K562 (cell line): ENCODE results near the gene RNF32. TPM values are rescaled to one million over a fixed set of nuclear protein-coding genes. Genes with fewer than 3 reads are reported as not detected.

Experiments
- CBFB ChIP-seq: sonication (generic); formaldehyde crosslinking; IDR thresholded peaks from 2 replicates; pipeline ENCODE4 v1.4.0; 2020; ENCODE audit warnings: mild to moderate bottlenecking, missing genetic modification reagents
- DDX20 ChIP-seq: fragments of 450-650 bp; IDR thresholded peaks from 2 replicates; pipeline ENCODE4 v1.6.1; 2016; ENCODE audit warnings: missing genetic modification characterization, low read depth, mild to moderate bottlenecking, missing compliant biosample characterization, moderate library complexity
- EZH2 ChIP-seq: IDR thresholded peaks from 2 replicates; pipeline ENCODE4 v1.6.1; 2012; ENCODE audit warnings: low read depth, mild to moderate bottlenecking, inconsistent platforms, low read length, borderline replicate concordance
- FUS ChIP-seq: fragments of 200-400 bp; formaldehyde crosslinking; optimal IDR thresholded peaks from 2 replicates; pipeline ENCODE3; 2017; ENCODE audit warnings: low read depth, low read length
- HDAC2 ChIP-seq: fragments of 450-650 bp; IDR thresholded peaks from 2 replicates; pipeline ENCODE4 v1.6.1; 2016; ENCODE audit warnings: mild to moderate bottlenecking
- MEF2A ChIP-seq: IDR thresholded peaks from 2 replicates; pipeline ENCODE4 v1.6.1; 2011; ENCODE audit warnings: low read depth, mild to moderate bottlenecking, low read length, moderate library complexity; ENCODE audit not compliant: control insufficient read depth
- NFE2L1 ChIP-seq: fragments of 450-650 bp; IDR thresholded peaks from 2 replicates; pipeline ENCODE4 v1.6.1; 2016; ENCODE audit warnings: missing genetic modification characterization, low read depth, mild to moderate bottlenecking, missing compliant biosample characterization, moderate library complexity, borderline replicate concordance
- RBM17 ChIP-seq: fragments of 200-400 bp; formaldehyde crosslinking; IDR thresholded peaks from 2 replicates; pipeline ENCODE4 v1.6.1; 2017; ENCODE audit warnings: low read depth, mild to moderate bottlenecking, low read length, borderline replicate concordance
- RFX1 ChIP-seq: fragments of 450-650 bp; IDR thresholded peaks from 2 replicates; pipeline ENCODE4 v1.6.1; 2016; ENCODE audit warnings: mild to moderate bottlenecking, moderate library complexity
- SMARCA5 ChIP-seq: fragments of 450-650 bp; IDR thresholded peaks from 2 replicates; pipeline ENCODE4 v1.6.1; 2016
- STAT5A ChIP-seq: IDR thresholded peaks from 2 replicates; pipeline ENCODE4 v1.6.1; 2012; ENCODE audit warnings: low read length, inconsistent platforms, borderline replicate concordance
- ZNF174 ChIP-seq: fragments of 250-450 bp; sonication (Bioruptor Pico); IDR thresholded peaks from 2 replicates; pipeline ENCODE4 v1.4.0; 2020; ENCODE audit warnings: mild to moderate bottlenecking
- ZNF239 ChIP-seq: fragments of 250-450 bp; sonication (Bioruptor Pico); IDR thresholded peaks from 2 replicates; pipeline ENCODE4 v1.4.0; 2020; ENCODE audit warnings: mild to moderate bottlenecking
- polyA plus RNA-seq, 8 experiments: library from polyadenylated mRNA; depleted of rRNA in 4 of 8; stranded (reverse) in 5 of 8; unstranded in 3 of 8; fragments of >200 nt; fragmentation: Nextera tagmentation in 2 of 8; fragmentation: Illumina TruSeq in 1 of 8; extraction: Ambion mirVana in 2 of 8; extraction: Trizol in 1 of 8; gene quantifications; 2 replicates each; pipeline versions ENCODE4 v1.2.1 to v1.2.3, GENCODE V29; 2011 to 2014; ENCODE audit warnings: inconsistent platforms in 1 of 8, missing spikeins in 1 of 8
- total RNA-seq, 7 experiments: library from RNA; depleted of rRNA in 6 of 7; stranded (reverse); fragments of >200 nt in 6 of 7; fragmentation: Illumina TruSeq in 2 of 7; extraction: Trizol in 2 of 7; gene quantifications; 2 replicates each; pipeline versions ENCODE4 v1.2.1 to v1.2.3, GENCODE V29; 2011 to 2021; ENCODE audit warnings: low replicate concordance in 1 of 7
- TF ChIP-seq, protein P1 (sequence below): sonication (generic); formaldehyde crosslinking; IDR thresholded peaks from 2 replicates; pipeline ENCODE4 v1.8.0; 2022; ENCODE audit warnings: mild to moderate bottlenecking, missing genetic modification reagents, borderline replicate concordance
- TF ChIP-seq, protein P2 (sequence below): fragments of 450-650 bp; IDR thresholded peaks from 2 replicates; pipeline ENCODE4 v1.7.0; 2016; ENCODE audit warnings: borderline replicate concordance
- TF ChIP-seq, protein P3 (sequence below): fragments of 450-650 bp; IDR thresholded peaks from 2 replicates; pipeline ENCODE4 v1.7.1; 2018; ENCODE audit warnings: mild to moderate bottlenecking, low read depth; ENCODE audit not compliant: partially characterized antibody
- TF ChIP-seq, protein P4 (sequence below), 2 experiments: fragments of 150-350 bp in 1 of 2; IDR thresholded peaks; 2 replicates each; pipeline ENCODE4 v1.6.1; 2012 to 2016; ENCODE audit warnings: low read depth in 2 of 2, low read length in 2 of 2, mild to moderate bottlenecking in 1 of 2, moderate library complexity in 1 of 2

RNF32 gene
- total and polyA plus RNA-seq, 9 of the 15 experiments (the other 6 are each of a cell fraction or from before 2014, with no cell fraction given): 2.6 to 7.0 (median 4.6) TPM

DNA sequence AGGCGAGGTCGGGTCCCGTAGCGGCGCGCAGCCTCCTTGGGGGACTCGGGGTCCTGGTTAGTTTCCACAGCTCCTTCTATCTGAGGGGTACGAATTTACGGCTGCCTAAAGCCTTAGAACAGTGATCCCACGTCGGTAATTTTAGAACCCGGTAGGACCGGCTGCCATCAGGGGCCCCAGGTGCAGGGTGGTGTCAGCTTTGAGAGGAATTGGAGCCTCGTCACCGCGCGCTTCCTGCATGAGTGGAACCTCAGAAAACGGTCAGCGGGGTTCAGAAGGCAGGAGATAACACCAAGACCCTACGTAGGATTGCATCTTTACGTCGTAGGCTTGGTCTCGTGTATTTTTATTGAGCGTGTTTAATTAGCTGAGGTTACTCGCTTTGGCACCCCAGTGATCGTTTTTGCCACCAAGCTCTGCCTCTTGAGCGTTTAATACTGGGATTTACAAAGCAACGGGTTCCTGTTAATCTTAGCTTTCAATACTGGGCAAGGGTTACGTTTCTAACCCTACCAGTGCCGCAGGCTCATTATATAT is 443 bp downstream of the RNF32 start (continued):
- TF ChIP-seq, protein P1, sequence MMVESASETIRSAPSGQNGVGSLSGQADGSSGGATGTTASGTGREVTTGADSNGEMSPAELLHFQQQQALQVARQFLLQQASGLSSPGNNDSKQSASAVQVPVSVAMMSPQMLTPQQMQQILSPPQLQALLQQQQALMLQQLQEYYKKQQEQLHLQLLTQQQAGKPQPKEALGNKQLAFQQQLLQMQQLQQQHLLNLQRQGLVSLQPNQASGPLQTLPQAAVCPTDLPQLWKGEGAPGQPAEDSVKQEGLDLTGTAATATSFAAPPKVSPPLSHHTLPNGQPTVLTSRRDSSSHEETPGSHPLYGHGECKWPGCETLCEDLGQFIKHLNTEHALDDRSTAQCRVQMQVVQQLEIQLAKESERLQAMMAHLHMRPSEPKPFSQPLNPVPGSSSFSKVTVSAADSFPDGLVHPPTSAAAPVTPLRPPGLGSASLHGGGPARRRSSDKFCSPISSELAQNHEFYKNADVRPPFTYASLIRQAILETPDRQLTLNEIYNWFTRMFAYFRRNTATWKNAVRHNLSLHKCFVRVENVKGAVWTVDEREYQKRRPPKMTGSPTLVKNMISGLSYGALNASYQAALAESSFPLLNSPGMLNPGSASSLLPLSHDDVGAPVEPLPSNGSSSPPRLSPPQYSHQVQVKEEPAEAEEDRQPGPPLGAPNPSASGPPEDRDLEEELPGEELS: no peak
- TF ChIP-seq ZNF239 (CRISPR knock-in tag) (no peak), RBM17 (no peak), EZH2 (no peak), HDAC2 (0 out of 2 replicates have a peak, but pooled peaks have one; percentile 40), CBFB (CRISPR knock-in tag) (no peak), DDX20 (tag) (no peak), STAT5A (no peak), NFE2L1 (tag) (no peak), FUS (no peak), ZNF174 (no peak), SMARCA5 (no peak), RFX1 (no peak), MEF2A (no peak)
- TF ChIP-seq, protein P2, sequence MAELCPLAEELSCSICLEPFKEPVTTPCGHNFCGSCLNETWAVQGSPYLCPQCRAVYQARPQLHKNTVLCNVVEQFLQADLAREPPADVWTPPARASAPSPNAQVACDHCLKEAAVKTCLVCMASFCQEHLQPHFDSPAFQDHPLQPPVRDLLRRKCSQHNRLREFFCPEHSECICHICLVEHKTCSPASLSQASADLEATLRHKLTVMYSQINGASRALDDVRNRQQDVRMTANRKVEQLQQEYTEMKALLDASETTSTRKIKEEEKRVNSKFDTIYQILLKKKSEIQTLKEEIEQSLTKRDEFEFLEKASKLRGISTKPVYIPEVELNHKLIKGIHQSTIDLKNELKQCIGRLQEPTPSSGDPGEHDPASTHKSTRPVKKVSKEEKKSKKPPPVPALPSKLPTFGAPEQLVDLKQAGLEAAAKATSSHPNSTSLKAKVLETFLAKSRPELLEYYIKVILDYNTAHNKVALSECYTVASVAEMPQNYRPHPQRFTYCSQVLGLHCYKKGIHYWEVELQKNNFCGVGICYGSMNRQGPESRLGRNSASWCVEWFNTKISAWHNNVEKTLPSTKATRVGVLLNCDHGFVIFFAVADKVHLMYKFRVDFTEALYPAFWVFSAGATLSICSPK: no peak
- TF ChIP-seq, protein P3, sequence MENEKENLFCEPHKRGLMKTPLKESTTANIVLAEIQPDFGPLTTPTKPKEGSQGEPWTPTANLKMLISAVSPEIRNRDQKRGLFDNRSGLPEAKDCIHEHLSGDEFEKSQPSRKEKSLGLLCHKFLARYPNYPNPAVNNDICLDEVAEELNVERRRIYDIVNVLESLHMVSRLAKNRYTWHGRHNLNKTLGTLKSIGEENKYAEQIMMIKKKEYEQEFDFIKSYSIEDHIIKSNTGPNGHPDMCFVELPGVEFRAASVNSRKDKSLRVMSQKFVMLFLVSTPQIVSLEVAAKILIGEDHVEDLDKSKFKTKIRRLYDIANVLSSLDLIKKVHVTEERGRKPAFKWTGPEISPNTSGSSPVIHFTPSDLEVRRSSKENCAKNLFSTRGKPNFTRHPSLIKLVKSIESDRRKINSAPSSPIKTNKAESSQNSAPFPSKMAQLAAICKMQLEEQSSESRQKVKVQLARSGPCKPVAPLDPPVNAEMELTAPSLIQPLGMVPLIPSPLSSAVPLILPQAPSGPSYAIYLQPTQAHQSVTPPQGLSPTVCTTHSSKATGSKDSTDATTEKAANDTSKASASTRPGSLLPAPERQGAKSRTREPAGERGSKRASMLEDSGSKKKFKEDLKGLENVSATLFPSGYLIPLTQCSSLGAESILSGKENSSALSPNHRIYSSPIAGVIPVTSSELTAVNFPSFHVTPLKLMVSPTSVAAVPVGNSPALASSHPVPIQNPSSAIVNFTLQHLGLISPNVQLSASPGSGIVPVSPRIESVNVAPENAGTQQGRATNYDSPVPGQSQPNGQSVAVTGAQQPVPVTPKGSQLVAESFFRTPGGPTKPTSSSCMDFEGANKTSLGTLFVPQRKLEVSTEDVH: no peak
- TF ChIP-seq, protein P4, sequence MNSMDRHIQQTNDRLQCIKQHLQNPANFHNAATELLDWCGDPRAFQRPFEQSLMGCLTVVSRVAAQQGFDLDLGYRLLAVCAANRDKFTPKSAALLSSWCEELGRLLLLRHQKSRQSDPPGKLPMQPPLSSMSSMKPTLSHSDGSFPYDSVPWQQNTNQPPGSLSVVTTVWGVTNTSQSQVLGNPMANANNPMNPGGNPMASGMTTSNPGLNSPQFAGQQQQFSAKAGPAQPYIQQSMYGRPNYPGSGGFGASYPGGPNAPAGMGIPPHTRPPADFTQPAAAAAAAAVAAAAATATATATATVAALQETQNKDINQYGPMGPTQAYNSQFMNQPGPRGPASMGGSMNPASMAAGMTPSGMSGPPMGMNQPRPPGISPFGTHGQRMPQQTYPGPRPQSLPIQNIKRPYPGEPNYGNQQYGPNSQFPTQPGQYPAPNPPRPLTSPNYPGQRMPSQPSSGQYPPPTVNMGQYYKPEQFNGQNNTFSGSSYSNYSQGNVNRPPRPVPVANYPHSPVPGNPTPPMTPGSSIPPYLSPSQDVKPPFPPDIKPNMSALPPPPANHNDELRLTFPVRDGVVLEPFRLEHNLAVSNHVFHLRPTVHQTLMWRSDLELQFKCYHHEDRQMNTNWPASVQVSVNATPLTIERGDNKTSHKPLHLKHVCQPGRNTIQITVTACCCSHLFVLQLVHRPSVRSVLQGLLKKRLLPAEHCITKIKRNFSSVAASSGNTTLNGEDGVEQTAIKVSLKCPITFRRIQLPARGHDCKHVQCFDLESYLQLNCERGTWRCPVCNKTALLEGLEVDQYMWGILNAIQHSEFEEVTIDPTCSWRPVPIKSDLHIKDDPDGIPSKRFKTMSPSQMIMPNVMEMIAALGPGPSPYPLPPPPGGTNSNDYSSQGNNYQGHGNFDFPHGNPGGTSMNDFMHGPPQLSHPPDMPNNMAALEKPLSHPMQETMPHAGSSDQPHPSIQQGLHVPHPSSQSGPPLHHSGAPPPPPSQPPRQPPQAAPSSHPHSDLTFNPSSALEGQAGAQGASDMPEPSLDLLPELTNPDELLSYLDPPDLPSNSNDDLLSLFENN (IDR thresholded peaks at IDR 0.05; ENCODE audit: low read depth in 2 of 2, low read length in 2 of 2): no peak
